ENCODE data around the gene AGMAT. TPM values are rescaled to one million over a fixed set of nuclear protein-coding genes. Genes with fewer than 3 reads are reported as not detected.

AGMAT gene
- total RNA-seq, 1 donor from 2014 or later, result 5.4 TPM

GRCh38 chr1:15558516-15558915 lies 26.3 kb downstream of the AGMAT start:
- H3K4me3 Mint-ChIP-seq, result no peak overlapping the region
- TF ChIP-seq, protein P1, sequence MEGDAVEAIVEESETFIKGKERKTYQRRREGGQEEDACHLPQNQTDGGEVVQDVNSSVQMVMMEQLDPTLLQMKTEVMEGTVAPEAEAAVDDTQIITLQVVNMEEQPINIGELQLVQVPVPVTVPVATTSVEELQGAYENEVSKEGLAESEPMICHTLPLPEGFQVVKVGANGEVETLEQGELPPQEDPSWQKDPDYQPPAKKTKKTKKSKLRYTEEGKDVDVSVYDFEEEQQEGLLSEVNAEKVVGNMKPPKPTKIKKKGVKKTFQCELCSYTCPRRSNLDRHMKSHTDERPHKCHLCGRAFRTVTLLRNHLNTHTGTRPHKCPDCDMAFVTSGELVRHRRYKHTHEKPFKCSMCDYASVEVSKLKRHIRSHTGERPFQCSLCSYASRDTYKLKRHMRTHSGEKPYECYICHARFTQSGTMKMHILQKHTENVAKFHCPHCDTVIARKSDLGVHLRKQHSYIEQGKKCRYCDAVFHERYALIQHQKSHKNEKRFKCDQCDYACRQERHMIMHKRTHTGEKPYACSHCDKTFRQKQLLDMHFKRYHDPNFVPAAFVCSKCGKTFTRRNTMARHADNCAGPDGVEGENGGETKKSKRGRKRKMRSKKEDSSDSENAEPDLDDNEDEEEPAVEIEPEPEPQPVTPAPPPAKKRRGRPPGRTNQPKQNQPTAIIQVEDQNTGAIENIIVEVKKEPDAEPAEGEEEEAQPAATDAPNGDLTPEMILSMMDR (conservative IDR thresholded peaks at IDR 0.05), result no peak
- H3K27me3 Mint-ChIP-seq, result no peaks in the 10 kb centered on the region
- DNase-seq (ENCODE audit: extremely low spot score, unreplicated experiment), result no peak
- no peak overlapping the region for H3K27ac Mint-ChIP-seq
- H3K4me1 Mint-ChIP-seq (ENCODE audit: unreplicated experiment), result no peaks in the 10 kb centered on the region
- no peaks in the 10 kb centered on the region for H3K9me3 Mint-ChIP-seq
- peaks cover 8% of the 10 kb centered on the region for H3K36me3 Mint-ChIP-seq

- no peaks in the 10 kb centered on the region for H3K9me3 Mint-ChIP-seq
- H3K27me3 Mint-ChIP-seq, result no peaks in the 10 kb centered on the region
- H3K36me3 Mint-ChIP-seq, result peaks cover 8% of the 10 kb centered on the region
- H3K4me1 Mint-ChIP-seq (ENCODE audit: unreplicated experiment), result no peaks in the 10 kb centered on the region
- no peak overlapping the region for H3K27ac Mint-ChIP-seq
- no peak overlapping the region for H3K4me3 Mint-ChIP-seq
- no peak for DNase-seq (ENCODE audit: extremely low spot score, unreplicated experiment)
- TF ChIP-seq, protein P1 (conservative IDR thresholded peaks at IDR 0.05), result no peak
These were observed 27.3 kb downstream of the AGMAT start for GRCh38 chr1:15557594-15557993.

DNA sequence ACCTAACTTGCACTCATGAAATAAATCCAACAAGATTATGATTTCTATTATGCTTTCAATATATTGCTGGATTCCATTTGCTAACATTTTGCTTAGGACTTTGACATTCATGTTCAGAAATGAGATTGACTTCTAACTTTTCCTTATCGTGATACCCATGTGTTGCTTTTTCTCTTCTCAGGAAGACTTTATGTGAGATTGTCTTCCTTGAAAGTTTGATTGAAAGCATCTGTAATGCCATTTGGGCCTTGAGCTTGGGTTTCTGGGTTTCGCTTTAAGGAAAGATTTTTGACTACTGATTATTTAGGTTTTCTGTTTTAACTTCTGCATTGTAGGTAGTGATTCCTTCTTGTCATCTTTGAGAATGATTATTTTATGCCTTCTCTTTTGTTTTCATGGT lies 27.8 kb downstream of the AGMAT start:
- no peak for DNase-seq (ENCODE audit: extremely low spot score, unreplicated experiment)
- Mint-ChIP-seq H3K36me3 (peaks cover 8% of the 10 kb centered on the region), H3K4me3 (no peak overlapping the region), H3K4me1 (ENCODE audit: unreplicated experiment) (no peaks in the 10 kb centered on the region), H3K9me3 (no peaks in the 10 kb centered on the region), H3K27me3 (no peaks in the 10 kb centered on the region), H3K27ac (no peak overlapping the region)
- TF ChIP-seq, protein P1 (conservative IDR thresholded peaks at IDR 0.05), result no peak

- Mint-ChIP-seq H3K27me3 (no peaks in the 10 kb centered on the region), H3K4me3 (no peak overlapping the region), H3K27ac (no peak overlapping the region), H3K4me1 (ENCODE audit: unreplicated experiment) (no peaks in the 10 kb centered on the region), H3K9me3 (no peaks in the 10 kb centered on the region), H3K36me3 (peaks cover 16% of the 10 kb centered on the region)
- TF ChIP-seq, protein P1 (conservative IDR thresholded peaks at IDR 0.05), result no peak
- DNase-seq (ENCODE audit: extremely low spot score, unreplicated experiment), result no peak
These were observed 34.3 kb downstream of the AGMAT start for GRCh38 chr1:15550573-15550972.

DNA sequence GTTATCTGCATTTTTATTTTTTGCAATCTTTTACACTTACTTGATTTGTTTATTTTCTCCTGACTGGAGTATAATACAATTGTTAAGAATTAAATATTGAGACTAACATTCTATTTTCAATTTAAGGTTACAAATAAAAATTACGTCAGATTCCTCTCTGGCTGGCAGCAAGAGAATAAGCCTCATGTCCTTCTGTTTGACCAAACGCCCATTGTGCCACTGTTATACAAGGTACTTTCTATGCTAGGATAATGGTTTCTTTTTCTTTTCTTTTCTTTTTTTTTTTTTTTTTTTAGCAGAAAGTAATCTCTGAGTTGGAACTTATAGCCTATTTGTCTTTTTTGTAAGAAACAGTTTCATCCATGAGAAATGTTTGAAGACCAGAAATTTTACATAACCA lies 38.2 kb downstream of the AGMAT start:
- TF ChIP-seq, protein P1 (conservative IDR thresholded peaks at IDR 0.05), result no peak
- no peak overlapping the region for H3K27ac Mint-ChIP-seq
- H3K9me3 Mint-ChIP-seq, result no peaks in the 10 kb centered on the region
- peaks cover 20% of the 10 kb centered on the region for H3K36me3 Mint-ChIP-seq
- H3K4me3 Mint-ChIP-seq, result no peak overlapping the region
- DNase-seq (ENCODE audit: extremely low spot score, unreplicated experiment), result no peak
- no peaks in the 10 kb centered on the region for H3K27me3 Mint-ChIP-seq
- no peaks in the 10 kb centered on the region for H3K4me1 Mint-ChIP-seq (ENCODE audit: unreplicated experiment)

Measured in type B pancreatic cell (in vitro differentiated cells).